GM21737 (cell line): ENCODE measurements around the gene LACTBL1.
"Not testable (repeated sequence)": the region's sequence is repeated elsewhere in the genome, so short reads cannot be mapped to it uniquely, and the experiment has no call there.

ENCODE experiments used
- ATAC-seq: cut with Tn5 transposase; IDR thresholded peaks from one replicate; pipeline ENCODE4 v1.9.1; 2021; ENCODE audit warnings: mild to moderate bottlenecking, moderate library complexity; ENCODE audit not compliant: unreplicated experiment

The LACTBL1 gene

GRCh38 chr1:22972760-22973159 lies at the start of gene LACTBL1:
LACTBL1 (minus strand) TSS chr1:22972866; CDS start chr1:22972316, 550 bp downstream.
- no peak for ATAC-seq

- ATAC-seq = no peak
These were observed 49.2 kb upstream of the LACTBL1 start for GRCh38 chr1:23021834-23022233.

GRCh38 chr1:23020706-23021405 lies 48.2 kb upstream of the LACTBL1 start:
- no peak for ATAC-seq

- peak; percentile 17 for ATAC-seq
These were observed 47.4 kb upstream of the LACTBL1 start for GRCh38 chr1:23019863-23020625.

- peak; percentile 92 for ATAC-seq
These were observed 46.6 kb upstream of the LACTBL1 start, which contains the start of gene KDM1A for GRCh38 chr1:23019094-23019862. KDM1A (plus strand) TSS chr1:23019468; CDS start chr1:23019597, 129 bp downstream.

- ATAC-seq = peak; percentile 3
These were observed 46.0 kb upstream of the LACTBL1 start for GRCh38 chr1:23018661-23019093.

- ATAC-seq = no peak
These were observed 41.0 kb upstream of the LACTBL1 start for GRCh38 chr1:23013657-23014056.

GRCh38 chr1:23010025-23010424 lies 37.4 kb upstream of the LACTBL1 start:
- not testable (repeated sequence) for ATAC-seq

GRCh38 chr1:23008901-23009300 lies 36.2 kb upstream of the LACTBL1 start:
- ATAC-seq = no peak

- no peak for ATAC-seq
These were observed 34.4 kb upstream of the LACTBL1 start for GRCh38 chr1:23007106-23007505.

- not testable (repeated sequence) for ATAC-seq
These were observed 32.1 kb upstream of the LACTBL1 start for GRCh38 chr1:23004769-23005168.

GRCh38 chr1:23004112-23004511 lies 31.4 kb upstream of the LACTBL1 start:
- no peak for ATAC-seq

- not testable (repeated sequence) for ATAC-seq
These were observed 29.6 kb upstream of the LACTBL1 start for GRCh38 chr1:23002218-23002617.

GRCh38 chr1:23000133-23000532 lies 27.5 kb upstream of the LACTBL1 start:
- ATAC-seq = not testable (repeated sequence)

- not testable (repeated sequence) for ATAC-seq
These were observed 24.9 kb upstream of the LACTBL1 start for GRCh38 chr1:22997528-22997927.

- no peak for ATAC-seq
These were observed 23.1 kb upstream of the LACTBL1 start for GRCh38 chr1:22995774-22996173.

- not testable (repeated sequence) for ATAC-seq
These were observed 20.6 kb upstream of the LACTBL1 start for GRCh38 chr1:22993220-22993795.

- ATAC-seq = not testable (repeated sequence)
These were observed 19.7 kb upstream of the LACTBL1 start for GRCh38 chr1:22992384-22992783.

- ATAC-seq = no peak
These were observed 11.3 kb upstream of the LACTBL1 start for GRCh38 chr1:22983944-22984343.

GRCh38 chr1:22980471-22980790 lies 7.8 kb upstream of the LACTBL1 start:
- ATAC-seq = not testable (repeated sequence)

- no peak for ATAC-seq
These were observed 5.6 kb upstream of the LACTBL1 start for GRCh38 chr1:22978299-22978698.
